Erythroblast (primary cell): ENCODE results near the gene PTK6.

Experiments used
- GATA1 ChIP-seq: IDR thresholded peaks from 2 replicates; pipeline ENCODE4 v1.6.1; 2011; ENCODE audit warnings: low read depth, mild to moderate bottlenecking, control low read depth, low read length, moderate library complexity
- POLR2A ChIP-seq: IDR thresholded peaks from 2 replicates; pipeline ENCODE4 v1.6.1; 2011; ENCODE audit warnings: mild to moderate bottlenecking, low read length

GRCh38 chr20:63484651-63485403, 52.3 kb downstream of the PTK6 start:
- no peak for TF ChIP-seq POLR2A
- no peak for TF ChIP-seq GATA1
